B cell (primary cell): Measurements from ENCODE around the gene ARHGAP40. TPM values are rescaled to one million over a fixed set of nuclear protein-coding genes. Genes with fewer than 3 reads are reported as not detected.
A peak's percentile ranks its signal among the peaks of the same experiment; 100 is the strongest.

Experiments used
- ATAC-seq: fragments of 200-7000 bp; cut with Tn5 transposase; one replicate; pipeline ENCODE4 v1.10.0; 2021; ENCODE audit warnings: low read depth, mild to moderate bottlenecking, moderate number of reproducible peaks, moderate library complexity
- CTCF ChIA-PET: fragments of 350-600 bp; sonication (Branson Sonifier 250); formaldehyde crosslinking; loops from one replicate; lab custom pipeline; 2021; ENCODE audit warnings: antibody characterized with exemption, inconsistent platforms; lab: Charles Lee
- POLR2A ChIA-PET: fragments of 350-600 bp; sonication (Branson Sonifier 250); formaldehyde crosslinking; loops from one replicate; lab custom pipeline; 2021; ENCODE audit warnings: antibody characterized with exemption; lab: Charles Lee
- DNase-seq: peaks from one replicate; pipeline ENCODE4 v3.0.0; 2013
- H2AFZ ChIP-seq: 2 replicates; pipeline ENCODE4 v1.6.1; 2012; ENCODE audit warnings: mild to moderate bottlenecking, low read depth, low read length; ENCODE audit not compliant: insufficient read depth, poor library complexity, severe bottlenecking
- H3K27ac ChIP-seq, 2 donors: 1 replicate in 1 of 2; 2 replicates in 1 of 2; pipeline ENCODE4 v1.5.1; 2012 to 2013; ENCODE audit warnings: low read length in 2 of 2, mild to moderate bottlenecking in 2 of 2, moderate library complexity in 1 of 2
- H3K27me3 ChIP-seq, 4 experiments: fragments of 200-600 bp in 1 of 4; sonication (generic) in 1 of 4; replicated peaks in 1 of 4; 1 replicate in 2 of 4; 2 replicates in 2 of 4; pipeline versions ENCODE4 v1.6.1 to v1.7.0; 2013 to 2016; ENCODE audit warnings: low read length in 3 of 4, mild to moderate bottlenecking in 2 of 4, mixed read lengths in 1 of 4, moderate library complexity in 1 of 4; ENCODE audit not compliant: insufficient read depth in 4 of 4, control insufficient read depth in 3 of 4; ENCODE audit errors: control extremely low read depth in 1 of 4
- H3K36me3 ChIP-seq, 2 experiments: replicated peaks in 1 of 2; 1 replicate in 1 of 2; 2 replicates in 1 of 2; pipeline versions ENCODE4 v1.6.1 to v1.7.1; 2013; ENCODE audit warnings: low read length in 1 of 2; ENCODE audit not compliant: insufficient read depth in 2 of 2, control insufficient read depth in 1 of 2; ENCODE audit errors: control extremely low read depth in 1 of 2, extremely low read depth in 1 of 2
- H3K4me1 ChIP-seq, 2 donors: fragments of 200-600 bp in 1 of 2; sonication (generic) in 1 of 2; 1 replicate in 1 of 2; 2 replicates in 1 of 2; pipeline versions ENCODE4 v1.5.1 to v1.6.1; 2013 to 2017; ENCODE audit warnings: low read length in 2 of 2; ENCODE audit not compliant: control insufficient read depth in 2 of 2, insufficient read depth in 2 of 2
- H3K4me2 ChIP-seq: replicated peaks from 2 replicates; pipeline ENCODE3; 2012; ENCODE audit warnings: mild to moderate bottlenecking, low read depth, low read length; ENCODE audit not compliant: poor library complexity, severe bottlenecking
- H3K4me3 ChIP-seq, 5 experiments: fragments of 200-600 bp in 1 of 5; sonication (generic) in 1 of 5; 1 replicate in 3 of 5; 2 replicates in 2 of 5; pipeline versions ENCODE4 v1.5.1 to v1.7.0; 2011 to 2016; ENCODE audit warnings: low read length in 4 of 5, mild to moderate bottlenecking in 4 of 5, low read depth in 2 of 5, control low read depth in 1 of 5, moderate library complexity in 1 of 5; ENCODE audit not compliant: insufficient read depth in 1 of 5; ENCODE audit errors: control extremely low read depth in 1 of 5, extremely low read depth in 1 of 5
- H3K79me2 ChIP-seq: fragments of 200-600 bp; sonication (generic); one replicate; pipeline ENCODE4 v1.6.0; 2016; ENCODE audit warnings: low read length; ENCODE audit not compliant: control insufficient read depth, insufficient read depth
- H3K9ac ChIP-seq: fragments of 200-600 bp; sonication (generic); 2 replicates; pipeline ENCODE4 v1.6.1; 2017; ENCODE audit warnings: mild to moderate bottlenecking, low read length, moderate library complexity
- H3K9me3 ChIP-seq, 3 donors: one replicate each; pipeline versions ENCODE4 v1.6.1 to v1.7.1; 2013; ENCODE audit warnings: low read length in 2 of 3; ENCODE audit not compliant: control insufficient read depth in 2 of 3, insufficient read depth in 1 of 3; ENCODE audit errors: control extremely low read depth in 1 of 3
- H4K20me1 ChIP-seq: 2 replicates; pipeline ENCODE4 v1.6.0; 2012; ENCODE audit warnings: mild to moderate bottlenecking, low read length; ENCODE audit not compliant: insufficient read depth, control insufficient read depth, poor library complexity, severe bottlenecking
- H3K27ac Mint-ChIP-seq: one replicate; pipeline ENCODE4 v1.8.0; 2021; ENCODE audit warnings: mixed read lengths
- H3K27me3 Mint-ChIP-seq: one replicate; pipeline ENCODE4 v1.8.0; 2021; ENCODE audit warnings: mixed read lengths
- H3K4me1 Mint-ChIP-seq: one replicate; pipeline ENCODE4 v1.8.0; 2021; ENCODE audit warnings: mixed read lengths
- H3K4me3 Mint-ChIP-seq: one replicate; pipeline ENCODE4 v1.8.0; 2021; ENCODE audit warnings: mixed read lengths
- H3K9me3 Mint-ChIP-seq: one replicate; pipeline ENCODE4 v1.8.0; 2022; ENCODE audit warnings: mixed read lengths; ENCODE audit not compliant: insufficient read depth
- EZH2 ChIP-seq: IDR thresholded peaks from 2 replicates; pipeline ENCODE4 v1.6.1; 2012; ENCODE audit warnings: borderline replicate concordance, low read depth, mild to moderate bottlenecking, moderate library complexity, low read length; ENCODE audit not compliant: insufficient read depth, poor library complexity, severe bottlenecking
- WGBS: methylation state at CpG from one replicate; pipeline ENCODE4 v1.1.5; 2013; ENCODE audit warnings: missing lambda C conversion rate; ENCODE audit not compliant: insufficient coverage; 5-methylcytosine and 5-hydroxymethylcytosine counted together
- intact Hi-C: fragments of 100-400 bp; cut with micrococcal nuclease; formaldehyde crosslinking; loops from one replicate; pipeline ENCODE4 v1.10.0; 2022
- polyA plus RNA-seq: library from polyadenylated mRNA; depleted of rRNA; stranded (reverse); fragments of >200 nt; gene quantifications from 2 replicates; pipeline ENCODE4 v1.2.3, GENCODE V29; 2012
- total RNA-seq, 2 donors: library from RNA; stranded (reverse); fragments of 120-200 nt in 1 of 2; gene quantifications; 1 replicate in 1 of 2; 2 replicates in 1 of 2; pipeline versions ENCODE4 v1.2.3 to v1.2.4, GENCODE V29; 2013 to 2022
- TF ChIP-seq, protein P1 (sequence below): fragments of 200-600 bp; IDR thresholded peaks from one replicate; pipeline ENCODE4 v1.8.0; 2022; ENCODE audit warnings: antibody characterized with exemption, mild to moderate bottlenecking

The ARHGAP40 gene
- total and polyA plus RNA-seq, 2 donors (not counting 1 experiment from before 2014, with no cell fraction given) = not detected

DNA sequence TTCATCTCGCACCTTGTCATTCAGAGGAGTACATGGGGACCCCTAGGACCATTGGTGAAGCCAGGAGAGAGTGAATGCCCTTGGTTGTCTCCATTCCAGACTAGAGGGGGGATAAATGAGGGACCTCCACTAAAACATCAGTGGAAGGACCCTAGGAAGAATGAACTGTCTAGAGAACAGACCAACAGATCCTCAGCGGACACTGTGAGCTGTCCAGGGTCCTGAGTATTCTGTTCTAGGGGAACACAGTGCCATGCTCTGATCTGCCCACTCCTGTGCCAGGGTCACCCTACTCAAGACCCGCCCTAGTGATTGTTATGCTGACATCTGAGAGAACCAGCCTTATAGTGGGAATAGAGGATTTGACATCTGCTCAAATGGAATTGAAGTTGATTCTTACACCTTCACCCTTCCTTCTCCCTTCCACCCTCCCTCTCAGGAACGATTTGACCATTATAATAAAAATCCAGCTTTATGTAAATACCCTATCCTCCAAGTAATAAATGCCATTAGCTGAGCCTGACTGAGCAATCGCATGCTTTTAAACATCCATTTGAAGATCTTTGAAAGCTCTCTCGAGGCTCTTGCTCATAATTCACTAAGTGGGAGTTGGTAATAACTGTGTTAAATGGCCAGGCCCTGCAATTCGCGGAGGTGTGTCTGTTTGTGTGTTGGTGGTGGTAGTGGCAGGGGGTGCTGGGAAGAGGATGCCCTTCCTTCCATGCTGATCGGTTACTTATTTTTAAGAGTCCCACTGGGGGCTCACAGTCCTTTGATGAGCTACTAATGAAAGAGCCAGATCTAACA is 79.1 kb downstream of the ARHGAP40 start:
- POLR2A ChIA-PET = no interaction called here
- CTCF ChIA-PET = interaction anchor here (1.2 to 2.1 kb wide), 2 partner anchors 22 to 213 kb away, joined by 4 to 5 read pairs; no protein-coding TSS in a partner anchor
- Mint-ChIP-seq H3K4me3 (no peak overlapping the region), H3K4me1 (no peaks in the 10 kb centered on the region), H3K27ac (no peak overlapping the region), H3K27me3 (peaks cover 52% of the 10 kb centered on the region), H3K9me3 (peaks cover 2% of the 10 kb centered on the region)
- no peak overlapping the region for H3K4me3 ChIP-seq
- peaks cover 0 to 3% (median 0%) of the 10 kb centered on the region in 3 donors for H3K9me3 ChIP-seq
- H3K27me3 ChIP-seq = peaks cover 0 to 28% (median 10%) of the 10 kb centered on the region in 4 experiments
- H3K4me2 ChIP-seq = no peak overlapping the region
- H3K36me3 ChIP-seq = no peaks in the 10 kb centered on the region
- ATAC-seq (peak; percentile 41), DNase-seq (peak; percentile 45)
- H2AFZ ChIP-seq = no peak overlapping the region
- no peaks in the 10 kb centered on the region for H3K79me2 ChIP-seq
- no peak overlapping the region for H3K27ac ChIP-seq
- H3K4me1 ChIP-seq = no peaks in the 10 kb centered on the region
- no peaks in the 10 kb centered on the region for H4K20me1 ChIP-seq
- no peak overlapping the region for H3K9ac ChIP-seq
- 41% methylated on average over 3 of the region's 9 CpGs for WGBS
- TF ChIP-seq, protein P1, sequence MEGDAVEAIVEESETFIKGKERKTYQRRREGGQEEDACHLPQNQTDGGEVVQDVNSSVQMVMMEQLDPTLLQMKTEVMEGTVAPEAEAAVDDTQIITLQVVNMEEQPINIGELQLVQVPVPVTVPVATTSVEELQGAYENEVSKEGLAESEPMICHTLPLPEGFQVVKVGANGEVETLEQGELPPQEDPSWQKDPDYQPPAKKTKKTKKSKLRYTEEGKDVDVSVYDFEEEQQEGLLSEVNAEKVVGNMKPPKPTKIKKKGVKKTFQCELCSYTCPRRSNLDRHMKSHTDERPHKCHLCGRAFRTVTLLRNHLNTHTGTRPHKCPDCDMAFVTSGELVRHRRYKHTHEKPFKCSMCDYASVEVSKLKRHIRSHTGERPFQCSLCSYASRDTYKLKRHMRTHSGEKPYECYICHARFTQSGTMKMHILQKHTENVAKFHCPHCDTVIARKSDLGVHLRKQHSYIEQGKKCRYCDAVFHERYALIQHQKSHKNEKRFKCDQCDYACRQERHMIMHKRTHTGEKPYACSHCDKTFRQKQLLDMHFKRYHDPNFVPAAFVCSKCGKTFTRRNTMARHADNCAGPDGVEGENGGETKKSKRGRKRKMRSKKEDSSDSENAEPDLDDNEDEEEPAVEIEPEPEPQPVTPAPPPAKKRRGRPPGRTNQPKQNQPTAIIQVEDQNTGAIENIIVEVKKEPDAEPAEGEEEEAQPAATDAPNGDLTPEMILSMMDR = no peak
- TF ChIP-seq EZH2 = no peak
- intact Hi-C loops = no loop called here

DNA sequence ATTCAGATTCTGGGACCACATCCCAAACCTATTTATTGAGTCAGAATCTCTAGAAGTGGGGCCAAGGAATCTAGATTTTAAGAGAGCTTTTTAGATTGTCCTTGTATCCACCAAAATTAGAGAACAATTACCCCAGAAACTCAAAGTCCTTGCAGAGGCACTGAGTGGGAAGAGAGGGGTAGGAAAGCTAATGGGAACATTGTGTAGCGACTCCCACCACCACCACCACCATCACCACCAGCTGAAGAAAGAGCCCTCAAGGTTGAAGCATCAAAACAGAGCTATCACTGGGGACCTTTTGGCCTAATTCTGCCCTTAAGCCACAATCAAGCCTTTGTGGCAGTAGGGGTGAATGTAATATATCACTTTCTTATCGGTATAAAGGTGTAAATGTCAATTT is 83.7 kb downstream of the ARHGAP40 start:
- H3K79me2 ChIP-seq = no peaks in the 10 kb centered on the region
- no peaks in the 10 kb centered on the region for H3K4me1 Mint-ChIP-seq
- TF ChIP-seq EZH2 = no peak
- TF ChIP-seq, protein P1 = no peak
- intact Hi-C loops = no loop called here
- no peak overlapping the region for H3K9ac ChIP-seq
- ATAC-seq (no peak), DNase-seq (no peak)
- H2AFZ ChIP-seq = no peak overlapping the region
- WGBS = no CpG with 5 or more reads among the region's 2 CpGs
- H3K27ac Mint-ChIP-seq = no peak overlapping the region
- H3K4me3 Mint-ChIP-seq = no peak overlapping the region
- H3K4me2 ChIP-seq = no peak overlapping the region
- H3K27ac ChIP-seq = no peak overlapping the region
- POLR2A ChIA-PET = no interaction called here
- no peaks in the 10 kb centered on the region for H3K9me3 Mint-ChIP-seq
- peaks cover 73% of the 10 kb centered on the region for H3K27me3 Mint-ChIP-seq
- no peaks in the 10 kb centered on the region for H3K36me3 ChIP-seq
- CTCF ChIA-PET = no interaction called here
- H4K20me1 ChIP-seq = no peaks in the 10 kb centered on the region
- peaks cover 0 to 39% (median 21%) of the 10 kb centered on the region in 4 experiments for H3K27me3 ChIP-seq
- H3K4me1 ChIP-seq = no peaks in the 10 kb centered on the region
- no peaks in the 10 kb centered on the region for H3K9me3 ChIP-seq
- no peak overlapping the region for H3K4me3 ChIP-seq
